GM12891 (cell line): ENCODE measurements around the gene NUSAP1.

Experiments used
- PAX5 ChIP-seq: IDR thresholded peaks from 2 replicates; pipeline ENCODE4 v1.6.1; 2011; ENCODE audit warnings: low read length, moderate library complexity, mild to moderate bottlenecking; ENCODE audit not compliant: insufficient read depth, severe bottlenecking
- POLR2A ChIP-seq: IDR thresholded peaks from 2 replicates; pipeline ENCODE4 v1.6.1; 2011; ENCODE audit warnings: low read depth, low read length, control low read depth
- POLR2AphosphoS5 ChIP-seq: IDR thresholded peaks from 2 replicates; pipeline ENCODE4 v1.6.1; 2011; ENCODE audit warnings: low read depth, low read length, control low read depth
- POU2F2 ChIP-seq: IDR thresholded peaks from 2 replicates; pipeline ENCODE4 v1.6.1; 2011; ENCODE audit warnings: low read depth, mild to moderate bottlenecking, control low read depth, low read length, moderate library complexity
- SPI1 ChIP-seq: IDR thresholded peaks from 2 replicates; pipeline ENCODE4 v1.6.1; 2011; ENCODE audit warnings: low read depth, low read length, control low read depth
- TAF1 ChIP-seq: IDR thresholded peaks from 2 replicates; pipeline ENCODE4 v1.6.1; 2011; ENCODE audit warnings: low read depth, low read length, control low read depth

DNA sequence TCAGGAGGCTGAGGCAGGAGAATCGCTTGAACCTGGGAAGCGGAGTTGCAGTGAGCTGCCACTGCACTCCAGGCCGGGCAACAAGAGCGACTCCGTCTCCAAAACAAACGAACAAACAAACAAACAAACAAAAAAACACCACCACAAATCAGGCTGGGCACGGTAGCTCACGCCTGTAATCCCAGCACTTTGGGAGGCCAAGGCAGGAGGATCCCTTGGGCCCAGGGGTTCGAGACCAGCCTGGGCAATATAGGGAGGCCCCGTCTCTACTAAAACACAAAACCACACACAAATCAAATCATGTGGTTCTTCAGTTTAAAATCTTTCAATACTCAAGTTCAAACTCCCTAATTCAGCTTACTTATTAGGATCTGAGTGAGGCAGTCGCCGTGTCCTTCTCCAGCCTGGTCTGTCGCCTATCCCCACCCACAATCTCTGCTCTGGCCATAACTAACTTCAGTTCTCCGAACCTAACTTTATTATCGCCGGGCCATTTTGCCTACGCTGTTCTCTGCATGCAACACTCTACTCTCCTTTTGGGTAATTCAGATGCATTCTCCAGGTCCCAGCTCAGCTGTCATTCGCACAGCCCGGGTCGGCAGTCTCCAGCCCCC lies 83.6 kb downstream of the NUSAP1 start:
- TF ChIP-seq POLR2A (no peak), POLR2AphosphoS5 (no peak), SPI1 (no peak), TAF1 (no peak), PAX5 (no peak), POU2F2 (no peak)
